Naive B cell (primary cell): ENCODE measurements around the gene TMED7. TPM values are rescaled to one million over a fixed set of nuclear protein-coding genes. Genes with fewer than 3 reads are reported as not detected.

Experiments used
- ATAC-seq, 2 donors: fragments of 150-1000 bp; cut with Tn5 transposase; 2 replicates each; pipeline ENCODE4 v1.10.0; 2021; ENCODE audit warnings: low read depth in 2 of 2, mild to moderate bottlenecking in 2 of 2, moderate library complexity in 2 of 2
- DNase-seq: peaks from one replicate; pipeline ENCODE4 v3.0.0; 2022
- H3K27ac Mint-ChIP-seq, 6 donors: one replicate each; pipeline ENCODE4 v1.8.0; 2020 to 2022; ENCODE audit warnings: mild to moderate bottlenecking in 6 of 6, mixed read lengths in 6 of 6, moderate library complexity in 5 of 6, inconsistent platforms in 2 of 6
- H3K27me3 Mint-ChIP-seq, 3 donors: one replicate each; pipeline ENCODE4 v1.8.0; 2021 to 2022; ENCODE audit warnings: mixed read lengths in 3 of 3, mild to moderate bottlenecking in 1 of 3
- H3K36me3 Mint-ChIP-seq, 2 donors: one replicate each; pipeline ENCODE4 v1.8.0; 2020 to 2022; ENCODE audit warnings: mixed read lengths in 2 of 2, inconsistent platforms in 1 of 2, mild to moderate bottlenecking in 1 of 2
- H3K4me1 Mint-ChIP-seq, 3 donors: one replicate each; pipeline ENCODE4 v1.8.0; 2020 to 2022; ENCODE audit warnings: mixed read lengths in 3 of 3, inconsistent platforms in 1 of 3, mild to moderate bottlenecking in 1 of 3, moderate library complexity in 1 of 3
- H3K4me3 Mint-ChIP-seq, 8 donors: one replicate each; pipeline ENCODE4 v1.8.0; 2020 to 2022; ENCODE audit warnings: mild to moderate bottlenecking in 8 of 8, mixed read lengths in 8 of 8, moderate library complexity in 8 of 8, inconsistent platforms in 2 of 8
- H3K9me3 Mint-ChIP-seq, 7 donors: one replicate each; pipeline ENCODE4 v1.8.0; 2020 to 2022; ENCODE audit warnings: mixed read lengths in 7 of 7, mild to moderate bottlenecking in 5 of 7, inconsistent platforms in 2 of 7, moderate library complexity in 1 of 7
- polyA plus RNA-seq, 6 donors: library from polyadenylated mRNA; unstranded; fragments of 300-500 nt; fragmentation: Illumina TruSeq; gene quantifications; one replicate each; pipeline ENCODE4 v1.2.3, GENCODE V29; 2021; ENCODE audit warnings: low read depth in 6 of 6

The TMED7 gene
- polyA plus RNA-seq, 6 donors from 2014 or later: 15.6 to 43.4 (median 27.8) TPM

- H3K9me3 Mint-ChIP-seq: no peaks in the 10 kb centered on the region
- H3K36me3 Mint-ChIP-seq: peaks cover 5 to 9% of the 10 kb centered on the region in 2 donors
- no peaks in the 10 kb centered on the region for H3K27me3 Mint-ChIP-seq
- H3K4me1 Mint-ChIP-seq: peaks cover 17 to 28% (median 19%) of the 10 kb centered on the region in 3 donors
- no peak overlapping the region for H3K4me3 Mint-ChIP-seq
- DNase-seq (no peak), ATAC-seq (no peak)
- peak overlapping the region in 3 of 6 donors; percentile 24 to 57 (median 29) for H3K27ac Mint-ChIP-seq
These were observed 4.4 kb downstream of the TMED7 start for GRCh38 chr5:115621365-115621900.

GRCh38 chr5:115616892-115617291, 8.9 kb downstream of the TMED7 start:
- Mint-ChIP-seq H3K4me1 (peaks cover 2 to 10% (median 3%) of the 10 kb centered on the region in 3 donors), H3K27ac (peak overlapping the region in 1 of 6 donors; percentile 44), H3K27me3 (no peaks in the 10 kb centered on the region), H3K4me3 (no peak overlapping the region), H3K36me3 (peaks cover 5 to 9% of the 10 kb centered on the region in 2 donors), H3K9me3 (no peaks in the 10 kb centered on the region)
- DNase-seq (no peak), ATAC-seq (no peak)

DNA sequence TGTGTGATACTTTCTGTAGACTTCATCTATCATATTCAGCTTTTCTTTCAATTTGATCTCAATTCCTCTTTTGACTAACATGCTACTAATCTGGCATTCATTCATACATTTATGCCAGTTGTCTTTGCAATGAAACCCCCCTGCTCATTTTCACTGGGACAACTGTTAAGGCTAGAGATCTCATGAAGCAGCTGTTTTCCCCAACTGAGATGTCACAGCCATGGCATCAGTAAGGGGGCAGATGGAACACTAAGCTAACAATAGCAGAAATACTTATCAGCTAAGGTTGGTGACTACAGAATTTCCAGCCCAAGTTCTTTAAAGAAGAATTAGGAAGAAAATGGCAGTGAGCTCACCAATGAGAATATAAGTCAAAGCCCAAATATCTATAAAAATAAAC, 9.4 kb downstream of the TMED7 start:
- Mint-ChIP-seq H3K27ac (peak overlapping the region in 1 of 6 donors; percentile 24), H3K4me1 (peaks cover 1 to 8% (median 3%) of the 10 kb centered on the region in 3 donors), H3K9me3 (no peaks in the 10 kb centered on the region), H3K4me3 (no peak overlapping the region), H3K27me3 (no peaks in the 10 kb centered on the region), H3K36me3 (peaks cover 5 to 9% of the 10 kb centered on the region in 2 donors)
- ATAC-seq: no peak
- DNase-seq: no peak

DNA sequence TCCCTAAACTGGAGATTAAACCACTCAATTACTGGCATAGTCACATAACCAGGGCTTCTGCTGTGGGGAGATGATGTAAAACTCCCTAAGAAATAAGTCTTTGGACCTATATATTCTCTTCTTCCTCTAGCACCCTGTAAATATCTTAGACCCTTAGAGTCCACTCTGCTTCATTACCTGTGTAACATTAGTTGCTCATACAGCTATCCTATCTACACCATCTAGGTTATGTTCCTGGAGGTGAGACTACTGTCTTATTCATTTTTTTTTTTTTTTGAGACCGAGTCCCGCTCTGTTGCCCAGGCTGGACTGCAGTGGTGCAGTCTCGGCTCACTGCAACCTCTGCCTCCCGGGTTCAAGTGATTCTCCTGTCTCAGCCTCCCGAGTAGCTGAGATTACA, 14.0 kb downstream of the TMED7 start:
- no peaks in the 10 kb centered on the region for H3K36me3 Mint-ChIP-seq
- H3K4me3 Mint-ChIP-seq: no peak overlapping the region
- H3K4me1 Mint-ChIP-seq: peaks cover 4 to 16% (median 7%) of the 10 kb centered on the region in 3 donors
- no peak for ATAC-seq
- no peak for DNase-seq
- no peak overlapping the region for H3K27ac Mint-ChIP-seq
- H3K27me3 Mint-ChIP-seq: no peaks in the 10 kb centered on the region
- H3K9me3 Mint-ChIP-seq: no peaks in the 10 kb centered on the region

DNA sequence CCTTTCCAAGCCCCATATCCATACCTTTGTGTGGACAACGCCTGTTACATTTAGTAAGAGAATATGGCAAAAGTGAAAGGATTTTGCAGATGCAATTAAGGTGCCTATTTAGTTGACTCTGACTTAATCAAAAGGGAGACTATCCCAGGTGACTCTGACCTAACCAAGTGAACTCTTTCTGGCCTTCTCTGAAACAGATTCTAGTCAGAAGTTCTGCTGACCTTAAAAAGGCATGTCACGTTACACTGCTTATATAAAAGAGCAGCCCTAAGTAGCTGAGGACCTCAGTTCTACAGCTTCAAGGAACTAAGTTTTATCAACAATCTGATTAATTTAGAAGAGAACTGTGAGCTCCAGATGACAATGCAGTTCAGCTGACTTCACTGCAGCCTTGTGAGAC, 17.9 kb downstream of the TMED7 start:
- H3K27me3 Mint-ChIP-seq: no peaks in the 10 kb centered on the region
- H3K27ac Mint-ChIP-seq: peak overlapping the region in 3 of 6 donors; percentile 15 to 47 (median 28)
- H3K4me3 Mint-ChIP-seq: no peak overlapping the region
- DNase-seq (no peak), ATAC-seq (no peak)
- H3K4me1 Mint-ChIP-seq: peaks cover 10 to 41% (median 23%) of the 10 kb centered on the region in 3 donors
- H3K9me3 Mint-ChIP-seq: no peaks in the 10 kb centered on the region
- H3K36me3 Mint-ChIP-seq: no peaks in the 10 kb centered on the region

- Mint-ChIP-seq H3K4me3 (no peak overlapping the region), H3K9me3 (no peaks in the 10 kb centered on the region), H3K36me3 (no peaks in the 10 kb centered on the region), H3K27ac (peak overlapping the region in 3 of 6 donors; percentile 14 to 55 (median 42)), H3K27me3 (no peaks in the 10 kb centered on the region), H3K4me1 (peaks cover 18 to 51% (median 36%) of the 10 kb centered on the region in 3 donors)
- no peak for DNase-seq
- no peak for ATAC-seq
These were observed 20.4 kb downstream of the TMED7 start for GRCh38 chr5:115605436-115605835.

DNA sequence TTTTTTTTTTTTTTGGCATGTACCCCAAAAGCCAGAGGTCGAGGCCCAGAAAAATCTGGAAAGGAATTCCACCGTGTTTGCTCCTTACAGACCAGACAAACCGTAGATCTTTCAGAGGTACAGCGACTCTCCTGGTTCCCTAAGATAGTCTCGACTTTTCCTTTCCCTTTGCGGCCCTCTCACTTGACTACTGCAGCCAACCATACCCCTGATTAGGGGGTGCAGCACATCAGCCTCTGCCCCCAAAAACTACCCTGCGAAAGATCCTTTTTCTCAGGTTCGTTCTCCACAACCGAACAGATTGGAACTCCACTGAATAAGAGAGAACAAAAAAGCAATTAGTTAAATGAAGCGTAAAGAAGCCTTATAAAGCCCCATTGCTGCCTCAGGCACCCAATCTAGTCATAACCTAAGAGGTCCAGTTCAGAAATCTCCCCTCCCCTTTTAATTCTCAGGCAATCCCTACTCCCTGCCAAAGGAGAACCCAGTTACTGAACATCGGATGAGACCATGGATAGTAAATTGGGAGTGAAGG, 23.2 kb downstream of the TMED7 start:
- H3K36me3 Mint-ChIP-seq: no peaks in the 10 kb centered on the region
- H3K4me3 Mint-ChIP-seq: peak overlapping the region; percentile 86 to 95 (median 92)
- H3K4me1 Mint-ChIP-seq: peaks cover 24 to 49% (median 45%) of the 10 kb centered on the region in 3 donors
- H3K27me3 Mint-ChIP-seq: no peaks in the 10 kb centered on the region
- DNase-seq: no peak
- no peaks in the 10 kb centered on the region for H3K9me3 Mint-ChIP-seq
- peak overlapping the region; percentile 90 to 99 (median 95) for H3K27ac Mint-ChIP-seq
- no peak for ATAC-seq

- peak within 1 kb of the TSS; percentile 86 to 95 (median 92) for H3K4me3 Mint-ChIP-seq
- ATAC-seq (peak; percentile 83 to 87), DNase-seq (peak; percentile 74)
- H3K36me3 Mint-ChIP-seq: no peaks in the 10 kb centered on the region
- no peaks in the 10 kb centered on the region for H3K9me3 Mint-ChIP-seq
- H3K4me1 Mint-ChIP-seq: peaks cover 24 to 48% (median 45%) of the 10 kb centered on the region in 3 donors
- H3K27ac Mint-ChIP-seq: peak within 1 kb of the TSS; percentile 90 to 99 (median 96)
- no peaks in the 10 kb centered on the region for H3K27me3 Mint-ChIP-seq
These were observed 23.9 kb downstream of the TMED7 start, which contains the start of gene TICAM2 for GRCh38 chr5:115601701-115602590. Gene TICAM2 (minus strand): TSS chr5:115602479. CDS start chr5:115581256, 21,223 bp downstream.

DNA sequence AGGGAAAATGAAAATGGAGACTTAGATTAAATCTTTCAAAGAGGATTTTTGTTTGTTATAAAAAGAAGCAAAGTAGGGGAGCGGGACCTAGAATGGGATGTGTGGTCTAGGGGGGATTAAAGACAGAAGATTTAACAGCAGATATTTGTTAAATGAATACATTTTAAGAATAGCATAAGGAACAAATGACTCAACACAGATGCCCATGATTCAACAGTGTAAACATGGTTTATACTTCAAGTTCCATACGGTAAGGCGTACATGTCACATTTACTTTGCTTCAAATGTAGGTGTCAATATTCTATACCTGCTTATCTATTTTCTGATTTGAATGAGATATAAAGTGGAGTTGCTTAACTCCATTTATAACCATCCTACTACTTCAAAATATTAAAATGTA, 25.1 kb downstream of the TMED7 start:
- H3K36me3 Mint-ChIP-seq: no peaks in the 10 kb centered on the region
- peak overlapping the region; percentile 21 to 80 (median 68) for H3K4me3 Mint-ChIP-seq
- H3K27me3 Mint-ChIP-seq: no peaks in the 10 kb centered on the region
- ATAC-seq: no peak
- peaks cover 24 to 45% (median 37%) of the 10 kb centered on the region in 3 donors for H3K4me1 Mint-ChIP-seq
- H3K27ac Mint-ChIP-seq: peak overlapping the region in 5 of 6 donors; percentile 72 to 91 (median 86)
- no peaks in the 10 kb centered on the region for H3K9me3 Mint-ChIP-seq
- no peak for DNase-seq

GRCh38 chr5:115599924-115600323, 25.9 kb downstream of the TMED7 start:
- H3K4me3 Mint-ChIP-seq: peak overlapping the region in 7 of 8 donors; percentile 21 to 80 (median 55)
- H3K9me3 Mint-ChIP-seq: no peaks in the 10 kb centered on the region
- H3K27ac Mint-ChIP-seq: peak overlapping the region; percentile 62 to 90 (median 73)
- no peaks in the 10 kb centered on the region for H3K36me3 Mint-ChIP-seq
- ATAC-seq (no peak), DNase-seq (no peak)
- H3K27me3 Mint-ChIP-seq: no peaks in the 10 kb centered on the region
- peaks cover 24 to 43% (median 37%) of the 10 kb centered on the region in 3 donors for H3K4me1 Mint-ChIP-seq

GRCh38 chr5:115599502-115599901, 26.3 kb downstream of the TMED7 start:
- Mint-ChIP-seq H3K27me3 (no peaks in the 10 kb centered on the region), H3K4me3 (peak overlapping the region in 7 of 8 donors; percentile 33 to 80 (median 55)), H3K4me1 (peaks cover 24 to 42% (median 37%) of the 10 kb centered on the region in 3 donors), H3K36me3 (no peaks in the 10 kb centered on the region), H3K27ac (peak overlapping the region; percentile 36 to 90 (median 73)), H3K9me3 (no peaks in the 10 kb centered on the region)
- DNase-seq (peak; percentile 14), ATAC-seq (peak; percentile 27 to 30)

DNA sequence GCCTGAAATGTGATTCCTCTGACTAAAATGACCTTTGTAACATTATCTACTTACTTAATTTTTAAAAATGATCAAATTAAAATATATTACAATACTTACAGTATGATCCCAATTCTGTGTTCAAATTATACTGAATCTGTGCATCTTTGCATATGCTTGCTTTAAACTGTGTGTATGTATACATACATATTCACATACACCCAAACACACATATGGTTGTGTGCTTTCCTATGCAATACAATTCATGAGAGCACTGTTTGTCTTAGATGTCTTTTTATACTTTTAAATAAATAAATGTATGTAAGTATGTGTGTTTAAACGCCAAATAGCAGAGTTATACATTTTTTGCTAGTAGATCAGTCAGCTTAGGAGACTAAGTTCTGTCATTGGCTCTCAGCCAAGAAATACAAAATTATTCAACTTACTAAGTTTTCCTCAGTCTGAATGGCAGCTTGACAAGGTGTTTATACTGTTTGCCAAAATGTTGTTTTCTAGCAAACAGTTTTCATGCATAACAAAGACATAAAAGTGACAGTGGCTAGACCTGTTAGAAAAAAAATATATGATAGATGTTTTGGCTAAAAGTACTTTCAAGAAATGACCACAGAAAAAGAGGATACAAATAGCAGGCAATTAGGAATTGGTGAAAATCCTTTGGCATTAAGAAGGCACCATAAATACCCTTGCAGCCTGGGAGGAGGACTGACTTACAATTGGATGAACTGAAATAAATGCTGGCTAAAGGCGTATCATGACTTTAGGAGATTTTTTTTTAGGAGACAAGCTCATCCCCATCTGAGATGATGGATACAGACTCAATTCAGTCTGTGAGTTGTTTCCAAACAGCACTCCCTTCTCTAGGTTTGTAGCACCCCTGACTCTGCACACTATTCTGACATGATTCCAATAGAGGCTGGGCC, 31.4 kb downstream of the TMED7 start:
- Mint-ChIP-seq H3K27me3 (no peaks in the 10 kb centered on the region), H3K4me3 (no peak overlapping the region), H3K9me3 (no peaks in the 10 kb centered on the region), H3K36me3 (peaks cover 0 to 11% of the 10 kb centered on the region in 2 donors), H3K4me1 (peaks cover under 1 to 3% (median 2%) of the 10 kb centered on the region in 3 donors), H3K27ac (no peak overlapping the region)
- ATAC-seq (no peak), DNase-seq (no peak)
